ENCODE results near the gene SRSF8. TPM values are rescaled to one million over a fixed set of nuclear protein-coding genes. Genes with fewer than 3 reads are reported as not detected.
A peak's percentile ranks its signal among the peaks of the same experiment; 100 is the strongest.

The SRSF8 gene
- total RNA-seq, 1 donor from 2014 or later: 33.3 TPM

GRCh38 chr11:95067039-95067840 is 521 bp downstream of the SRSF8 start:
- Mint-ChIP-seq H3K9me3 (no peaks in the 10 kb centered on the region), H3K4me3 (peak overlapping the region; percentile 98), H3K27ac (peak overlapping the region; percentile 97), H3K36me3 (peaks cover 9% of the 10 kb centered on the region), H3K4me1 (peaks cover 21% of the 10 kb centered on the region), H3K27me3 (ENCODE audit: low read depth) (no peaks in the 10 kb centered on the region)
- DNase-seq (ENCODE audit: low spot score in 2 of 2, unreplicated experiment in 2 of 2): peak; percentile 59 to 82
- TF ChIP-seq CTCF (IDR thresholded peaks at IDR 0.05; ENCODE audit: unreplicated experiment): peak; percentile 38

GRCh38 chr11:95067841-95068219 is 1.1 kb downstream of the SRSF8 start:
- peaks cover 21% of the 10 kb centered on the region for H3K4me1 Mint-ChIP-seq
- H3K4me3 Mint-ChIP-seq: peak overlapping the region; percentile 98

GRCh38 chr11:95068549-95068948 is 1.8 kb downstream of the SRSF8 start:
- TF ChIP-seq CTCF (IDR thresholded peaks at IDR 0.05; ENCODE audit: unreplicated experiment): no peak
- H3K4me3 Mint-ChIP-seq: peak overlapping the region; percentile 98
- DNase-seq (ENCODE audit: low spot score in 2 of 2, unreplicated experiment in 2 of 2): peak in 1 of 2 experiments; percentile 52
- no peaks in the 10 kb centered on the region for H3K9me3 Mint-ChIP-seq
- peaks cover 9% of the 10 kb centered on the region for H3K36me3 Mint-ChIP-seq
- H3K27ac Mint-ChIP-seq: peak overlapping the region; percentile 97
- peaks cover 21% of the 10 kb centered on the region for H3K4me1 Mint-ChIP-seq
- no peaks in the 10 kb centered on the region for H3K27me3 Mint-ChIP-seq (ENCODE audit: low read depth)

More at GRCh38 chr11:95067841-95068219, 1.1 kb downstream of the SRSF8 start:
- H3K27ac Mint-ChIP-seq: peak overlapping the region; percentile 97
- H3K27me3 Mint-ChIP-seq (ENCODE audit: low read depth): no peaks in the 10 kb centered on the region
- H3K36me3 Mint-ChIP-seq: peaks cover 9% of the 10 kb centered on the region
- H3K9me3 Mint-ChIP-seq: no peaks in the 10 kb centered on the region
- DNase-seq (ENCODE audit: low spot score in 2 of 2, unreplicated experiment in 2 of 2): peak in 1 of 2 experiments; percentile 62
- TF ChIP-seq CTCF (IDR thresholded peaks at IDR 0.05; ENCODE audit: unreplicated experiment): no peak

GRCh38 chr11:95070471-95070870 is 3.8 kb downstream of the SRSF8 start:
- peaks cover 9% of the 10 kb centered on the region for H3K36me3 Mint-ChIP-seq
- no peak for DNase-seq (ENCODE audit: low spot score in 2 of 2, unreplicated experiment in 2 of 2)
- H3K4me1 Mint-ChIP-seq: peaks cover 29% of the 10 kb centered on the region
- no peaks in the 10 kb centered on the region for H3K27me3 Mint-ChIP-seq (ENCODE audit: low read depth)
- H3K4me3 Mint-ChIP-seq: no peak overlapping the region
- H3K27ac Mint-ChIP-seq: no peak overlapping the region
- H3K9me3 Mint-ChIP-seq: no peaks in the 10 kb centered on the region
- TF ChIP-seq CTCF (IDR thresholded peaks at IDR 0.05; ENCODE audit: unreplicated experiment): no peak

- no peak for DNase-seq (ENCODE audit: low spot score in 2 of 2, unreplicated experiment in 2 of 2)
- no peak for TF ChIP-seq CTCF (IDR thresholded peaks at IDR 0.05; ENCODE audit: unreplicated experiment)
- Mint-ChIP-seq H3K36me3 (peaks cover 9% of the 10 kb centered on the region), H3K27me3 (ENCODE audit: low read depth) (no peaks in the 10 kb centered on the region), H3K9me3 (no peaks in the 10 kb centered on the region), H3K4me1 (peaks cover 32% of the 10 kb centered on the region), H3K4me3 (no peak overlapping the region), H3K27ac (no peak overlapping the region)
Measured at GRCh38 chr11:95072948-95073347, 6.2 kb downstream of the SRSF8 start.
